ENCODE results near the gene PKP4.
A peak's percentile ranks its signal among the peaks of the same experiment; 100 is the strongest.
"Not testable (repeated sequence)": the region's sequence is repeated elsewhere in the genome, so short reads cannot be mapped to it uniquely, and the experiment has no call there.

The PKP4 gene

DNA sequence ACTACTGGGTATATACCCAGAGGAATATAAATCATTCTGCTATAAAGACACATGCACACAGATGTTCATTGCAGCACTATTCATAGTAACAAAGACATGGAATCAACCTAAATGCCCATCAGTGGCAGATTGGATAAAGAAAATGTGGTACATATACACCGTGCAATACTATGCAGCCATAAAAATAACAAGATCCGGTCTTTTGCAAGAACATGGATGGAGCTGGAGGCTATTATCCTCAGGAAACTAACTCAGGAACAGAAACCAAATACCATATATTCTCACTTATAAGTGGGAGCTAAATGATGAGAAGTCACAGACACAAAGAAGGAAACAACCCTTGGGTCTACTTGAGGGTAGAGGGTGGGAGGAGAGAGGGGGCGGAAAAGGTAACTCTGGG, 16.5 kb downstream of the PKP4 start:
- not testable (repeated sequence) for DNase-seq (ENCODE audit: low spot score)

DNA sequence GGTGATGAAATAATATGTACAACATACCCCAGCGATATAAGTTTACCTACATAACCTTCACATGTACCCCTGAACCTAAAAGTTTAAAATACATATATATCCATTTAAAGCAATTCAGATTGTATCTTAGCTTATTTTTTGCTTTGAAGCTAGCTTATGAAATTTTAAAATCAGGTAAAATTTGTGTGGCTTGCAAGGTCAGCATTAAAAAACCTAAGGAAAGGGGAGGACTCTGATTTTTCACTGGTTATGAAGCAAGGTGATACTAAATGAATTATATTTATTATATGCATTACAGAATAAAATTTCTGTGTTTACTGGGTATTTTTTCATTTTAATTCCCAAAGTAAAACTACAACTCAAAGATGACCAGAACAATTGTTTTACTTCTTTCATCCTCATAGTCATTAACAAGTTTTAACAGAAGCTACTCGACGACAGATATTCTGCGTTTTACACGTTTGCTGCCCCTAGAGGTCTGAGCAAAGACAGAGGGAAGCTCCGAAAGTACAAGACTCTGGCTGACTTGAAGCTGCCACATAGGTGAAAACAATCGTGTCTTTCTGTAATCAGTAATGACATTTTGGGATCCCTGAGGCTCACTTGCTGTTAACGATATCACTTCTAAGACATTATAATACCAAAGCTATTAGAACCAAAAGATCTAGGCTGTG, 17.1 kb downstream of the PKP4 start:
- no peak for DNase-seq (ENCODE audit: low spot score)

DNA sequence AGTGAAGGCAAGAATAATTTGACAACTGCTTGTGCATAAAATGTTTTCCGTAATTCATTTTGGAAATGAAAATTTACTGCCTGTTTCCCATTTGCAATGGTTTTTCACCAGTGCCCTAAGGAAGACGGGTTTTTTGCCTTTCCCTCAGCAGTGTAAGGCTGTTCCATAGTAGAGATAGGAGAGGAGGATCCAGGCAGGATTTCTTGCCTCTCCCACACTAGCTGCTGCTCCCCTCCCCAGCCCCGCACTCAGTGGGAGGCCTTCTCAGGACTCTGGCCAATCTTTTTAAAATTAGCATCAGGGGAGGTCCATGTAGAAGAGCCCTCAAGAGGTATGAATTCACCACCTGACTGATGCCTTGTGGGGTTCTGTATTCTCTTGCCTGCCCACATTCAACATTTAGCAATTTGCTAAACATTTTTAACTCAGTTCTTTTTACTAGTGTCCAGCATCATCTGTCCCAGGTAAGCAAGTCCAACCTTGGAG, 17.8 kb downstream of the PKP4 start:
- not testable (repeated sequence) for DNase-seq (ENCODE audit: low spot score)

DNA sequence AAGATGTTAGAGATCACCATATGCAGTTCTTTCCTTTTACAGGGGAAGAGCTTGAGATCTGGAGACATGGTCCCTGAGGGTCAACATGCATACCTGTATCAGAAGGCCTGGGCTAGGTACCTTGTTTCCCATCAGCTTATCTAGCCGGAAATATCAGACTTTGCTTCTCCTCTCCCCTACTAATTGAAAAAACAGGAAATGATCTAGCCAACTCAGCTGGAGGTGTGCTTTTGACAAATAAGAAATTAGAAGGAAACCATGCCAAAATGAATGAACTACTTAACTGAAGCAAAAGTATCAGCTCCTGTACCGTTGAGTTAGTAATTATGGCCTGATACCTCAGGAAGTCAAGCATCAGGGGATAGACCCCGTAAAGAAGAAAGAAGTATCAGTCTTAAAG, 20.4 kb downstream of the PKP4 start:
- no peak for DNase-seq (ENCODE audit: low spot score)

DNA sequence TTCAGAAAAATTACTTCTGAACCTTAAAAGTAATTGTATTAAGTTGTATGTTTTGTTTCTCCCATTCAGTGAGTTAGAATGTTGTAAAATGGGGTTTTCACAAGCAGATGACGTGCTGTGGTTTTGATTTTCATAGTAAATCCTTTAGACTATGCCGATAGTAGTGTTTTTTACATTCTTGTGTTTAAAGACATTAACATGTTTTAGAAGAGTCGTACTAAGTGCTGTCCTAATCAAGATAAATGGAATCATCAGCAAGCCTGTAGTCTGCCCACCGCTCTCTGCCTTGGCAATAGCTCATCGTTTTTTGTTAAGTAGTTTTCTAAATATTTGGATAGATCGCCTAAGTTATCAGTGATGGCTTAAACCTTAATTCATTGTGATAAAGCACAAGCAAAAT, 21.5 kb downstream of the PKP4 start:
- no peak for DNase-seq (ENCODE audit: low spot score)

DNA sequence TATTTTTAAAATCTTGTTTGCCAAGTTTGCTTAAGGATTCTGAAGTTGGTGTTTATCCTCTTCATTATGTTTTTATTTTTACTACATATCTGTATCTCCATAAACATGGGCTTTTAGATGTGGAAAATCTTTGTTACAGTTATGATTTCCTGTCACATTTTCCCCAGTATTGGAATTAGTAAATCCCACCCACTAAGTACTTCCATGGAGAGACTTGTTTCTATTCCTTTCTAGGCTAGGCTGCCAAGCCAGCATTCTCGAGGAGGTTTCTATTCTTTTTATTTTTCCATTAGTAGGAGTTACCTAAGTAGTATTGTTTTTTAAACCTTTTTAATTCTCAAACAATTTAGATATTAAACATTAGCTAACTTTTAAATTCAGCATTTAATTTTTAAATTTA, 22.1 kb downstream of the PKP4 start:
- DNase-seq (ENCODE audit: low spot score) = no peak

DNA sequence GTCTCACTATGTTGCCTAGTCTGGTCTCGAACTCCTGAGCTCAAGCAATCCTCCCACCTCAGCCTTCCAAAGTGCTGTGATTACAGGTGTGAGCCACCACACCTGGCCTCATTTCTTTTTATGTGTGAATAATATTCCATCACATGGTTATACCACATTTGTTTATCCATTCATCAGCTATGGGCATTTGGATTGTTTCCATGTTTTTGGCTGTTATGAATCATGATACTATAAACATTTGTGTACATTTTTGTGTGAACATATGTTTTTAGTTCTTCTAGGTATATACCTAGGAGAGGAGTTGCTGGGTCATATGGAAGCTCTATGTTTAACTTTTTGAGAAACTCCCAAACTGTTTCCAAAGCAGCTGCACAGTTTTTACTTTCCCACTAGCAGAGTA, 24.4 kb downstream of the PKP4 start:
- no peak for DNase-seq (ENCODE audit: low spot score)

DNA sequence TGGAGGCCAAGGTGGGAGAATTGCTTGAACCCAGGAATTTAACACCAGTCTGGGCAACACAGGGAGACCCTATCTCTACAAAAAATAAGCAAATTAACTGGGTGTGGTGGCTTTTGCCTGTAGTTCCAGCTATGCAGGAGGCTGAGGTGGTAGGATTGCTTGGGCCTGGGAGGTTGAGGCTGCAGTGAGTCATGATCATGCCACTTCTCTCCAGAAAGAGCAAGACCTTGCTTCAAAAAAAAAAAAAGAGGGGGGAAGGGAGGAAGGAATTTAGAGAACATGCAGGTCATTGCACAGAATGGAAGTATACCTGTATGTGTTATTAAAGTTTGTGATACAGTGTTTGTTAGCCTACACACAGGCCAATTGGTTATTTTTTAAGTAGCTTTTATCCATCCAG, 25.8 kb downstream of the PKP4 start:
- no peak for DNase-seq (ENCODE audit: low spot score)

DNA sequence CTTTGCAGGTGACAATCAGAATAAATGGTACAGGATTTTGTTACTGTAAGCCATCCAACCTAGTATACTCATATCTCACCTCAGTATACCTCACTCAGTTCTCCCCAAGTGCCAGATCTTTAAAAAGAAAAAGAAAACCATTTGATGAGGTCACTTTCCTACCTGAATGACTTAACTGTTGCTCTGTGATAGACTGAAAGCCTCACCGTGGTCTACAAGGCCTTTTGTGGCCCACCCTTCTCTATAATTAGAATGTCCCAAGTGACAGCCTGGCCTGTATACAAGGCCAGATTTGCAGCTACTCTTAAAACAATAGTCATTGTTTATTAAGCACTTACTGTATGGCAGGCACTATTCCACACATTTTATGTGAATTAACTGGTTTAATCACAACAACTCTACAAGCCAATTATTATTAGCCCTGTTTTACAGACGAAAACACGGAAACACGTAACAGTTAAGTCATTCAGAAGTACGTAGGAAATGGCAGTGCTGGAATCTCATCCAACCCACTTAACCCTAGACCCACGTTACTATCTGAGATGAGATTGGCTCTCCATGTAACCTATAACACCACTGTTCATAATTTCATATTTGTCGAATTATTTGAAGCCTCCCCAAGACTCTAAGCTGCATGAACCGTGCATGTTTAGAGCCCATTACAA, 28.3 kb downstream of the PKP4 start:
- DNase-seq (ENCODE audit: low spot score) = no peak

DNA sequence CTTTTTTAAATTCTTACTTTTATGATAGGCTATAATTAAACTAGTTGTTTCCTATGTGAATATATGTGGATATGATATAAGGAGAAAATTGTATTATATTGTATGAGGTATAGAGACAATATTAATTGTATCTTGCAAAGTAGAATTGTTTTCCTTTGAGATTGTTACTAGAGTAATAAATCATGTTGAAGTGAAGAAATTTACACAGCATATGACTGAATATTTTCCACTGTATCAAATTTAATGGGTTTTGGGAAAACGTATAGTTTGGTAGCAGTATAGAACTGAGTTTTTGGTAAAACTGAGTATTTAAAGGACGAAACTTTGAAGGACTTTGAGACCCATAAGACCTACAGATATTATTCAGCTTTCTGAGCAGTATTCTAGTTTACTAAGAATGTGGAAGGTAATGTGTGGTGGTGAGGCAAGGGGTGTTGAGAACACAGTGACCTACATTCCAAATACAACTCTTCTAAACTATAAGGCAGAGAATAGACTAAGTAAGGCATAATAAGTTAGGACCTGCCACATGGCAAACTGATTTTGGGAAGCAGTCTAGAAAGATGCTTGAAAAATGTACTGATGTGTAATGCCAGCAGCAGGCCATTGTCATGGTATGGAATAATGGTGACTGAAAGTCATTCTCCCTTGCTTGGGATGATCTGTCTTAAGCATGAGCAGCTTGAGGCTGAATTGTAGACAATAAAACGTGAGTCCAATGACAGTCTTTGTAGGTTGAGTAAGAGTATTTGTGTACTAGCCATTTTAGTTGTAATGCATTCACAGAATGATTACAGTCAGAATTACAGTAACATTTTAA, 29.6 kb downstream of the PKP4 start:
- DNase-seq (ENCODE audit: low spot score) = no peak

DNA sequence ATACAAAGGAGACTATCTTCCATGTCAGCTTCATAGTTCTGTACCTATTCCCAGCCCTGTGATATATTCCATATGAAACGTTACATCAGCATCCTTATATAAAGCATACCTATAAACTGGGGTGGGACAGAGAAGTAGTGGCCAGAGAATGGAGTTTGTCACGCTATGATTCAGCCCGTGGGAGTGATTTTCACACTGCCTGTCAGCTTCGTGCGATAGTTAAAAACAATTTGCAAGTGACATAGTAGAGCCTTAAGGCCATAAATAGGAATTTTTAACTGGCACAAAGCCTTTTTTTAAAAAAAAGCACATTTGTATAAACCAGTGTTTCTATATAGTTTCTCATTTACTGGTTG, 30.2 kb downstream of the PKP4 start:
- DNase-seq (ENCODE audit: low spot score) = no peak

DNA sequence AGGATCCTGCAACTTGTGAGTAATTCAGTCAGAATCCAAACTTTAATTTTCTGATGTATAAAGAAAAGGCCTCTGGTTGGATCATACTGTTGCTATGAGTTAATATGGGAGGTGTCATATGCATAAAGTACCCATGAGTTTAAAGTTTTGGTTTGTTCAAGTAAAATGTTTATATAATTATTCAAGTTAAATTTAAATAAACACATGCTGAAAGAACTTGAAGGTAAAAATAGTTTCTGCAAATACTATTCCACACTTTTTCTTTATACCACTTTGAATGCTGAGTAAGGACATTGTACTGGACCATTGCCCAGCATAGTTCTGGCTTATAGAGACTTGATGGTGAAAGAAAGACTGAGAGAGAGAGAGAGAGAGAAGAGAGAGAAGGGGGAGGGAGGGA, 30.7 kb downstream of the PKP4 start:
- DNase-seq (ENCODE audit: low spot score) = no peak

DNA sequence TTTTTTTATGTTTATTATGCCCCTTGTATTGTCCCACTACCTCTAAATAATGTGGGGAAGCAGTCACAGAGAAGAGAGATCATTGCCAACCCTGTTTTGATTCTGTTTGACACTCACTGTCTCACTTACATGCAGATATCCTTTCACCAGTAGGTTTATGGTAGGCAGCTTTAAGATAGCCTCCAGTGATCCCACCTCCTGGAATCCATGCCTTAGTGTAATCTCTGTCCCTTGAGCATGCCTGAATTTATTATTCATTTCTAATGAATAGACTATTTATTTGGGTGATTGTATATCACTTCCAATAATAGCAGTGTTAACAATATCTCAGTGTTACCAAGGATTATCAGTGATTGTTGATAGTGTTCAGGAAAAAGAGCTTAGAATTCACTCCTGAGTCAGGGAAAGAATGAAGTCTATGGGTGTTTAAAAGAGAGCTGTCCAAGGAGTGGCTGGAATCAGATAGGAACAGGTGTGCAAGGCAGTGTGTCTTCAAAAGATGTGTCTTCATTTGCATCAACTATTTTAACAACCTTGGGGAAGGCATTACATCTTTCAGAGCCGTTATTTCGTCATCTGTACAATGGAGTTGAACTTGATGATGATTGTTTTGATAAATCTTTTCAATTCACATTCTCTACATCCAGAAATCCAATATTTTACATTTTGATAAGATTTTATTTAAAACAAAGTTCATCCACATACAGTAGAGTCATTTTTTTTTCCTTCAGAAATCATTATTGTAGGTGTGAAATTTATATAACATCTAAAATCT, 31.9 kb downstream of the PKP4 start:
- peak; percentile 35 for DNase-seq (ENCODE audit: low spot score)

DNA sequence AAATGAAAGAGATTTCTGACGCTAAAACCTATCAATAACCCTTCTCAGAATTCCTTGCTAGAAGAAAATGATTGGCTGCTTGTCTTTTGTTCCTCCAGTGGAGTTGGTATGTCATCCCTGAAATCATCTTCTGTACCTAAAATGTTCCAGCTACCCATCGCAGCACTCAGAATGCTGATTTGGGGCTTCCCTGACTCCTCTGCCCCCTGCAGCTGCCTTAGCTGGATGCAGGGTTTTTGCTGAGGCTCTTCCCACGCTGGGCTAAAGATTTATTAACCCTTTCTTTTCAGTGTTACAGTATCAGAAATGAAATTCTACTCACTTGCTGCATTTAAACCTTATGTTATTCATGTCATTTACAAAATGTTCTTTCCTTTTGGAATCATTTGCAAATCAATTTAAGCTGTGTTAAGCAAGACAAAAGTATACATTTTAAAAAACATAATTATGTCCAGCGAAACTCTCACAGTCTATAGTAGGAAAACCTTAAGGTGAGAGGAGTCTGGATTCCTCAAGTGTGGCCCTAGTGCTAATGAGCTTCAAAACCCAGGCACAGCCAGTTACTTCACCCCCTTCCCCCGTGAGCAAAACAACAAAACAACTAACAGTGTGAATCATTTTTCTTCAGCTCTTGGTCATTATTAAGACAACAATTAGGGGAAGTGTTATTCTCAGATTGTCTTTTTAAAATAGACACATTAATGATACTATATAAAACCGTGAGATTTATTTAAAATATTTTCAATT, 32.8 kb downstream of the PKP4 start:
- DNase-seq (ENCODE audit: low spot score) = no peak

DNA sequence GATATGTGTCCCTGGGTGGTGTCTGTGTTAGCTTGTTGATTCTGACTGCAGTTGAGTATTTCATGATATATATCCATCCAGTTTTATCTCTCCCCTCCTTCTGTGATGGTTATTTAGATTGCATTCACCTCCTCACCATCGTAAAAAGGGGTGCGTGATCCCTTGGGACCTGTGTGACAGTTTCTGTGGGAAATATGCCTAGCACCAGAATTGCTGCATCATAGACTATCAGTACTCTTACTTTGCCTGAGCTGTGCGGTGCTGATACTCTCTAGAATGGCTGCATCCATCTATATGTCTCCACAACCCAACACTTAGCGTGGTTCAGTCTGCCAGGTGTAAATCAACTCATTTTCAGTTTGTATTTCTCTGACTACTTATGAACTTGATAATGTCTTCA, 34.3 kb downstream of the PKP4 start:
- DNase-seq (ENCODE audit: low spot score) = no peak

DNA sequence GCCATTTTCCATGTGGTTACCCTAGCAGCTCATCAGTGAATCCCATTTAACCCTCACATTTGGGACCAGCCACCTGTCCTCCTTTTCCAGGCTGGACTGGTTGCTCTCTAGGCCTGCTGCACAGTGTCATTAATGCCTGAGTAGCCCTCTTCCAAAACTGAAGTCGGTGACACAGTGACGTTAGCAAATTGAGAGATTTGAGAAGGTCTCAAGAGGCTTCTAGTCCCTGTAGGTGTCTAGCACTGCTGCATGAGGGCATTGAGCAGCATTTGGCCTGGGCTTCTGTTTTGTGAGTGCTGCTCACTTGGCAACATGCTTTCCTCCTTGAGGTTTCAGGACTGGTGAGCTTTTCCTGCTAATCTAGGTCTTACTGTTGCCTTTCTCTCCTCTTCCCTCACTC, 36.7 kb downstream of the PKP4 start:
- no peak for DNase-seq (ENCODE audit: low spot score)

DNA sequence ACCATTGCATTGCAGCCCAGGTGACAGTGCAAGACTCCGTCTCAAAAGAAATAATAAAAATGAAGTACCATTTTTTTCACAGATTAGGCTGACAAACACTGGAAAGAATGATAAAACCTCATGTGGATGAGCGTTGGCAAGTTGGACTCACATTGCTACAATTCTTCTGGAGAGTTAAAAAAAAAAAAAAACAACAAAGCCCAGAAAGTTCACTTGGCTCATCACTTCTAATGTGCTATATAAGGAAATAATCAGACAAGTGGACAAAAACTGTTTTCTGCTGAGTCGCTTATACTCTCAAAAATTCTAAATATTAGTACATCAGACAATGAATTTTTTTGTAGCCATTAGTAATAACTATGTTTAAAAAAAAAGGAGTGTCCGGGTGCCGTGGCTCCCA, 38.4 kb downstream of the PKP4 start:
- no peak for DNase-seq (ENCODE audit: low spot score)

DNA sequence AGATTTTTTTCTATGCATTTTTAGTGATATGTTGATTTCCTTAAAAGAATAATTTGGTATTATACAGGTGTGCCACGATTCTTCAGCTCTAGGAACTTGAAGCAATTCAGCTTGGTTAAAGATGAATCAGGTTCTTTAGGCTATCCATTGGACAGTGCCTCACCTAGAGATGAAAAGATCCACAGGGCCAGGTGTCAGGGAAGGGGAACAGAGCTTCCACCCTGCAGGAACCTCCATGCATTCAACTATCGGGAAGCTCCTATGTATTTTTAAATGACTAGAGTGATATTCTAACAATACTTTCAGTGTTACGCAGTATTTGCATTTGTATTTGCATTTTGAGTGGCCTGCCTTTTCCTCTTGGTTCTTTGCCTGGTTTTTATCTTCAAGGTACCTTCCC, 40.2 kb downstream of the PKP4 start:
- no peak for DNase-seq (ENCODE audit: low spot score)

DNA sequence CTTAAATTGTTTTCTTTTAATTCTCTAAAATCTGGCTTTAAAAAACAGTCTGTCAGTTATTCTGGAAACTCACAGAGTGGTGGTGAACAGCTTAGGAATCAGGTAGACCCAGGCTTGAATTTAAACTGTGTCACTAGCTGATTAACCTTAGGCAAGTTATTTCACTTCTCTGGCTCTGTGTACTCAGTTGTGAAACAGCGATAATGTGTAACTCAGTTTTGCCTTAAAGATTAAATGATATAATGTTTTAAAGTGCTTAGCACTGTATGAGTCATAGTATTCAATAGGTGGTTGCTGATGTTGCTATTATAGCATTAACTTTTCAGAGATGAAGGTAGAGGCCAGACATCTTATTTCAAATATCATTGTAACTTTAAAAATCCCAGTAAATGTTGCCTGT, 40.7 kb downstream of the PKP4 start:
- DNase-seq (ENCODE audit: low spot score) = no peak

DNA sequence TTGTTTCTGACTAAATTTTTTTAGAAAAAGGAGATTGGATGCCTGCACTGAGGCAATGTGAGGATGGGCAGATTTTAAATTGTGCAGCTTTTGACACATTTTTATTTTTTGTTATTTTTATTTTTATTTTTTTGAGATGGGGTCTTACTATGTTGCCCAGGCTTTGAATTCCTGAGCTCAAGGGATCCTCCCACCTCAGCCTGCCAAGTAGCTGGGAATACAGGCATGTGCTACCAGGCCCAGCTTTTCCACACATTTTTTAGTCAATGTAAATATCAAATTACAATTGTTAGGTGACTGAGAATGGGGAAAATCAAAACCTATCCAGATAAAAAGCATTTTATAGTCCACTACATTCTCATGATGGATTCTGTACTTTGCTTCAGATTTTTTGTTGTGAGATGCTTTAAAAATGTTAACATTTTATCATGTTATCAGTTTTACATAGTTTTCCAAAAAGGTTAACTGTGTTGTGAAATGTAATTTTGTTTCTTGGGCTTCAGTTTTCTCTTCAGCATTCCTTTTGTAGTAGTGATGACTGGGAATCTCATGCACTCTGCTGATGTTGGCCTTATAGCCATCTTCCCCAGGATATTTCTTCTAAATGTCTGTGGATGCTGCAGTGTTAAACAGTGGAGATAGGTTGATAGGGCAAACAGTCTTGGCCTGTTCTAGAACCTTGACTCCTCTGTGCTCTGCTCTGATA, 41.4 kb downstream of the PKP4 start:
- no peak for DNase-seq (ENCODE audit: low spot score)

DNA sequence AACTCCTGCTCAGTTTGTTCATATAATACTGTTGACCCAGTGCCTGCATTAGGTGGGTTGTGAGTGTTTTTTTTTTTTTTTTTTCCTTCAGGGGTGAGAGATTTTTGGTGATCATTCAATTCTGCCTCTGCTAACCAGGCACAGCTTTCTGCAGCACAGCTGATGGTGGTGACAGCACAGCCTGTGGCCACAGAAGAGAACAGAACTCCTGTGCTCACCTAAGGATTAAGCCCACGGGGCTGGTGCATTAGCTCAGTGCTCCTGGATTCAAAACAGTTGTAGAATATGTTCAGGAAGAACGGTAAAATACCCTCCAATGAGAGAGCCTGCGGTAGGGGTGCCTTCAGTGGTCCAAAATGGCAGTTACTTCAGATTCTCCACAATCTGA, 42.0 kb downstream of the PKP4 start:
- no peak for DNase-seq (ENCODE audit: low spot score)
